ENCODE data around the gene PLXNB3.

DNA sequence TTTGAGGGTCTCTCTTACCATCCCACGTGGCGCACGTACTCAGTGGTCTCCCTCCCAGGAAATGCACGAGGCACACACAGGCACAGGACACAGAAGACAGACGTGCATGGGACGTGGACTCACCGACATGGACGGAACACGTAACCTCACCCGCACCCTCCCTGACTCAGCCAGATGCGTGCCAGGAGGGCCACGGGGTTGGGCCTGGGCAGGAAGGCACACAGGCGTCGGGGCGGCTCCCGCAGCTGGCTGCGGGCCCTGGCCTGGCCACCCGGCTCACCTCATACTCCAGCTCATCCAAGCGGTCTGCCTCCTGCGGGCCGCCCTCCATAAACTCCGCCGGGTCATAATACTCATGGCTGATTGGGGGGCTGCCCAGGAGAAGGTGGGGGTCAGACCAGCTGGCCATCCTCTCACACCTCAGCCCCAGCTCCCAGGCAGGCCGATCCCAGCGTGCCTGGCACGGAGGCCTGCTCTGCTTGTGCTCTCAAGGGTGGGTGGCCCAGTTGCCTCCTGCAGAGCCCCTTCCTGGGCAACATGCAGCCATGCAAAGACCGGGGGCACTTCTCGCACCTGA, 43.0 kb downstream of the PLXNB3 start:
- TF ChIP-seq, protein P1, sequence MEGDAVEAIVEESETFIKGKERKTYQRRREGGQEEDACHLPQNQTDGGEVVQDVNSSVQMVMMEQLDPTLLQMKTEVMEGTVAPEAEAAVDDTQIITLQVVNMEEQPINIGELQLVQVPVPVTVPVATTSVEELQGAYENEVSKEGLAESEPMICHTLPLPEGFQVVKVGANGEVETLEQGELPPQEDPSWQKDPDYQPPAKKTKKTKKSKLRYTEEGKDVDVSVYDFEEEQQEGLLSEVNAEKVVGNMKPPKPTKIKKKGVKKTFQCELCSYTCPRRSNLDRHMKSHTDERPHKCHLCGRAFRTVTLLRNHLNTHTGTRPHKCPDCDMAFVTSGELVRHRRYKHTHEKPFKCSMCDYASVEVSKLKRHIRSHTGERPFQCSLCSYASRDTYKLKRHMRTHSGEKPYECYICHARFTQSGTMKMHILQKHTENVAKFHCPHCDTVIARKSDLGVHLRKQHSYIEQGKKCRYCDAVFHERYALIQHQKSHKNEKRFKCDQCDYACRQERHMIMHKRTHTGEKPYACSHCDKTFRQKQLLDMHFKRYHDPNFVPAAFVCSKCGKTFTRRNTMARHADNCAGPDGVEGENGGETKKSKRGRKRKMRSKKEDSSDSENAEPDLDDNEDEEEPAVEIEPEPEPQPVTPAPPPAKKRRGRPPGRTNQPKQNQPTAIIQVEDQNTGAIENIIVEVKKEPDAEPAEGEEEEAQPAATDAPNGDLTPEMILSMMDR (IDR thresholded peaks at IDR 0.05), result no peak
- TF ChIP-seq ZFX (IDR thresholded peaks at IDR 0.05; ENCODE audit: borderline replicate concordance), result no peak

Measured in 22Rv1 (cell line).